ENCODE data around the gene TBC1D17. TPM values are rescaled to one million over a fixed set of nuclear protein-coding genes. Genes with fewer than 3 reads are reported as not detected.

TBC1D17 gene
- total RNA-seq, 6 experiments from 2014 or later: 12.6 to 38.1 (median 27.8) TPM

DNA sequence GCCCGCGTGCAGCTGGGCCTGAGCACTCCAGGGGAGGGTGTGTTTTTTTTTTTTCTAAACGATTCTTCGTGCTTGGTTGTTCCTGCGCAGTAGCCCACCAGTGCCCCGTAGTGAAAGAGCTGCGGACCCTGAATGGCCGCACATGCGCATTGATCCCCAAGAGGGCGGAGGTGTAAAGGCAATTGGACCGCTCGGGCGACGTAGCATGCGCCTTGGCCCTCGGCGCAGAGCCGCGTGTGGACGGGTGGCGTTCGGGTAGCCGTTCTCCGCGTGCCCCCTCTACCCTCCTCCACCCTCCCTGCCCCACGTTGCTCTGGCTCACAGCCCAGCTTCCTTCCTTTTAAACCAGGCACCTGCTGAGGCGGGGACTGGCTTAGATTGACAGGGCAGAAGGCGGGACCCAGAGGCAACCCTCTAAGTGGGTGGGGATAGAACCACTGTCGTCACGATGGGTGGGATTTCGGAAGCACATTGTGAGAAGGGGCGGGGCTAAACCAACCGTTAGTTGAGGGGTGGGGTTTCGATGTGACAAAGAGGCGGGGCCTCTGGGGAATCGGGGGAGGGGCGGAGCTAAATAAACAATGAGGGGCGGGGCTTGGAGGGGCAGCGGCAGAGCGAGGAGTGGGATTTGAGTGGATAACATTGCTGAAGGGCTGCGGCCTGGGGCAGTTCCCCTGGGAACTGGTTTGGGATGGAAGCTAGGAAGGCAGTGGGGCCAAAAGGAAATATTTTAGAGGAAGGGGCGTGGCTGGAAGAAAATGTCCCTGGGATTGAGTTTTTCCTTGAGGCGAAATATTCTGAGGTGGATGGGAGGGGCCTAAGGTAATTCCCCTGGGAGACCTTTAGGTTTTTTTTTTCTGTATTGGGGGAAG lies 52.3 kb downstream of the TBC1D17 start:
- peaks cover 0 to 31% (median 20%) of the 10 kb centered on the region in 4 donors for H3K36me3 ChIP-seq

DNA sequence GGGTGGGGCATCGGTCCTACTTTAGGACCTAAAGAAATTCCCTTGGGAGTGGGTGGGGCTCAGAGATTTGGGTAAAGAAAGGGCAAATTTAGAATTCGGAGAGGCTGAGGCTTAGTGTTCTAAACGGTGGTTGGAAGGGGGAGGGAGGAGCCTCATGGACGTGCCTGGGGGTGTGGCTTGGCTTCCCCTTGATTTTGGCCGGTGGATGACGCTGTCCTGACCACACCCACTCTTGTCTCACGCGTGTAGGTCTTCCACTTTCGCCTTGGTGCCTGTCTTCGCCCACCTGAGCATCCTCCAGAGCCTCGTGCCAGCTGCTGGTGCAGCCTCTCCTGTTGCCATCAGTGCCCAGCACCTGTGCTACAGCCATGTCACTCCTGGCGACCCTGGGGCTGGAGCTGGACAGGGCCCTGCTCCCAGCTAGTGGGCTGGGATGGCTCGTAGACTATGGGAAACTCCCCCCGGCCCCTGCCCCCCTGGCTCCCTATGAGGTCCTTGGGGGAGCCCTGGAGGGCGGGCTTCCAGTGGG lies 53.0 kb downstream of the TBC1D17 start:
- intact Hi-C loops (cut with DNase I): no loop called here
- Histone ChIP-seq H3K4me1 (peaks cover 0 to 26% (median 8%) of the 10 kb centered on the region in 4 donors), H3K9me3 (no peaks in the 10 kb centered on the region), H3K27ac (no peak overlapping the region), H3K4me3 (peak overlapping the region; percentile 95 to 98 (median 98)), H3K27me3 (no peaks in the 10 kb centered on the region), H3K36me3 (peaks cover 0 to 31% (median 20%) of the 10 kb centered on the region in 4 donors)
- DNase-seq (peak; percentile 60 to 68 (median 63)), ATAC-seq (peak in 2 of 4 donors; percentile 2 to 15)
- no peak for TF ChIP-seq POLR2A (IDR thresholded peaks at IDR 0.05)
- TF ChIP-seq, protein P1, sequence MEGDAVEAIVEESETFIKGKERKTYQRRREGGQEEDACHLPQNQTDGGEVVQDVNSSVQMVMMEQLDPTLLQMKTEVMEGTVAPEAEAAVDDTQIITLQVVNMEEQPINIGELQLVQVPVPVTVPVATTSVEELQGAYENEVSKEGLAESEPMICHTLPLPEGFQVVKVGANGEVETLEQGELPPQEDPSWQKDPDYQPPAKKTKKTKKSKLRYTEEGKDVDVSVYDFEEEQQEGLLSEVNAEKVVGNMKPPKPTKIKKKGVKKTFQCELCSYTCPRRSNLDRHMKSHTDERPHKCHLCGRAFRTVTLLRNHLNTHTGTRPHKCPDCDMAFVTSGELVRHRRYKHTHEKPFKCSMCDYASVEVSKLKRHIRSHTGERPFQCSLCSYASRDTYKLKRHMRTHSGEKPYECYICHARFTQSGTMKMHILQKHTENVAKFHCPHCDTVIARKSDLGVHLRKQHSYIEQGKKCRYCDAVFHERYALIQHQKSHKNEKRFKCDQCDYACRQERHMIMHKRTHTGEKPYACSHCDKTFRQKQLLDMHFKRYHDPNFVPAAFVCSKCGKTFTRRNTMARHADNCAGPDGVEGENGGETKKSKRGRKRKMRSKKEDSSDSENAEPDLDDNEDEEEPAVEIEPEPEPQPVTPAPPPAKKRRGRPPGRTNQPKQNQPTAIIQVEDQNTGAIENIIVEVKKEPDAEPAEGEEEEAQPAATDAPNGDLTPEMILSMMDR (IDR thresholded peaks at IDR 0.05): no peak
- WGBS (ENCODE audit: insufficient coverage, low coverage, low lambda C conversion rate, missing lambda C conversion rate): 36% methylated on average over 6 of the region's 15 CpGs

More for the DNA sequence above, 52.3 kb downstream of the TBC1D17 start:
- peak; percentile 92 to 97 (median 96) for DNase-seq
- no peaks in the 10 kb centered on the region for H3K9me3 ChIP-seq
- peak overlapping the region; percentile 95 to 98 (median 98) for H3K4me3 ChIP-seq
- no peaks in the 10 kb centered on the region for H3K27me3 ChIP-seq
- intact Hi-C loops (cut with DNase I): no loop called here
- peaks cover 0 to 31% (median 8%) of the 10 kb centered on the region in 4 donors for H3K4me1 ChIP-seq
- 3% methylated on average over 26 of the region's 43 CpGs for WGBS (ENCODE audit: insufficient coverage, low coverage, low lambda C conversion rate, missing lambda C conversion rate)
- peak; percentile 71 to 89 (median 78) for ATAC-seq
- H3K27ac ChIP-seq: peak overlapping the region; percentile 86 to 93 (median 92)
- TF ChIP-seq, protein P1 (IDR thresholded peaks at IDR 0.05): peak in 1 of 4 donors; percentile 5
- peak; percentile 68 for TF ChIP-seq POLR2A (IDR thresholded peaks at IDR 0.05)

DNA sequence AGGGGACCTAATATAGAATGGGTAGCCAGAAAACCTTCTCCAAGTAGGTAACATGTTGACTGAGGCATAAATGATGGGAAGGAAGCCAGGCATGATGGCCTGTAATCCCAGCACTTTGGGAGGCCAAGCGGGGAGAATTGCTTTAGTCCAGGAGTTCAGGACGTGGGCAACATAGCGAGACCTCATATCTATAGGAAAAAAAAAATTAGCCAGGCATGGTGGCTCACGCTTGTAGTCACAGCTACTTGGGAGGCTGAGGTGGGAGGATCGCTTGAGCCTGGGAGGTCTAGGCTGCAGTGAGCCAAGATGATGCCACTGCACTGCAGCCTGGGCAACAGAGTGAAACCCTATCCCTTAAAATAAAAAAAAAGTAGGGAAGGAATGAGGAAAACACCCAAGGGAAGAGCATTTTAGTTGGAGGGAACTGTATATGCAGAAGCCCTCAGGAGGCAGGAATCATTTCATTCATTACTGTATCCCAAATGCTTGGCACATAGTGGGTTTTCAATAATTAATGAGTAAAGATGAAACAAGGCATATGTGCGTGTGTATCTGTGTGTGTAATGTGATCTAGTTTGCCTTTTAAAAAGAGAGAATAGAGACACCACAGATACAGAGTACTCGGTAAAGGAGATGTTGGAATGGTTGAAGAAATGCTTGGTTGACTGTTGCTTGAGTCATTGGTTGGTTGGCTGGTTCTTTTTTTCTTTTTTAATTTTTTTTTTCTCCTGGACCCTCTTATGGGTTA lies 54.0 kb downstream of the TBC1D17 start:
- no peak overlapping the region for H3K27ac ChIP-seq
- WGBS (ENCODE audit: insufficient coverage, low coverage, low lambda C conversion rate, missing lambda C conversion rate): 46% methylated on average over 7 of the region's 7 CpGs
- peak overlapping the region; percentile 95 to 98 (median 98) for H3K4me3 ChIP-seq
- no peaks in the 10 kb centered on the region for H3K9me3 ChIP-seq
- TF ChIP-seq, protein P1 (IDR thresholded peaks at IDR 0.05): no peak
- no peak for TF ChIP-seq POLR2A (IDR thresholded peaks at IDR 0.05)
- intact Hi-C loops (cut with DNase I): no loop called here
- ATAC-seq: no peak
- no peak for DNase-seq
- peaks cover 0 to 26% (median 8%) of the 10 kb centered on the region in 4 donors for H3K4me1 ChIP-seq
- no peaks in the 10 kb centered on the region for H3K27me3 ChIP-seq
- peaks cover 0 to 31% (median 20%) of the 10 kb centered on the region in 4 donors for H3K36me3 ChIP-seq

DNA sequence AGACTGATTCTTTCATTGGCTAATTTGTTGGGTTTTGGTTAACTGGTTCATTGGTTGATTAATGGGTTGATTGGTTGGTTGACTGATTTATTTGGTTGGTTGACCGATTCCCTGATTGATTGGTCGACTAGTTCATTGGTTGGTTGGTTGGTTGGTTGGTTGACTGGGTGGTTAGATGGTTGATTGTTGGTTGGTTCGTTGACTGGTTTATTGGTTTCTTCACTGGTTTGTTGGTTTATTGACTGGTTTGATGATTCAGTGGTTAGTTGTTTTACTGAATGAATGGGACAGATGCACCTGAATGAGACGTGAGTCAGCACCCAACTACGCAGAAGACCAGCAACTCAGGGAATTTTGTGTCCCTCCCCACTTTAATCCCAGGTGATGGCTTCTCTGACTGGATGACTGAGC lies 54.5 kb downstream of the TBC1D17 start:
- intact Hi-C loops (cut with DNase I): no loop called here
- Histone ChIP-seq H3K4me1 (peaks cover 0 to 26% (median 7%) of the 10 kb centered on the region in 4 donors), H3K9me3 (no peaks in the 10 kb centered on the region), H3K27me3 (no peaks in the 10 kb centered on the region), H3K27ac (no peak overlapping the region), H3K4me3 (peak overlapping the region; percentile 95 to 98 (median 98)), H3K36me3 (peaks cover 0 to 31% (median 20%) of the 10 kb centered on the region in 4 donors)
- ATAC-seq (no peak), DNase-seq (no peak)
- WGBS (ENCODE audit: insufficient coverage, low coverage, low lambda C conversion rate, missing lambda C conversion rate): 46% methylated on average over 5 of the region's 5 CpGs
- TF ChIP-seq POLR2A (IDR thresholded peaks at IDR 0.05): no peak
- TF ChIP-seq, protein P1 (IDR thresholded peaks at IDR 0.05): no peak
